ENCODE results near the gene TOM1L1.

TOM1L1 gene

GRCh38 chr17:54927525-54927924 lies 26.9 kb downstream of the TOM1L1 start:
- Histone ChIP-seq H3K9ac (ENCODE audit: low read depth, low read length) (no peak overlapping the region), H3K36me3 (ENCODE audit: insufficient read depth, low read depth, low read length) (peaks cover 83% of the 10 kb centered on the region), H3K27ac (ENCODE audit: low read length) (no peak overlapping the region), H3K4me1 (ENCODE audit: insufficient read depth, low read length) (no peaks in the 10 kb centered on the region), H3K9me3 (ENCODE audit: insufficient read depth, low read depth, low read length) (no peaks in the 10 kb centered on the region), H3K27me3 (ENCODE audit: insufficient read depth, low read length) (no peaks in the 10 kb centered on the region), H3K4me3 (ENCODE audit: low read length) (no peak overlapping the region)

- H3K9me3 ChIP-seq (ENCODE audit: insufficient read depth, low read depth, low read length): no peaks in the 10 kb centered on the region
- peaks cover 92% of the 10 kb centered on the region for H3K36me3 ChIP-seq (ENCODE audit: insufficient read depth, low read depth, low read length)
- no peak overlapping the region for H3K4me3 ChIP-seq (ENCODE audit: low read length)
- no peak overlapping the region for H3K27ac ChIP-seq (ENCODE audit: low read length)
- no peaks in the 10 kb centered on the region for H3K27me3 ChIP-seq (ENCODE audit: insufficient read depth, low read length)
- no peak overlapping the region for H3K9ac ChIP-seq (ENCODE audit: low read depth, low read length)
- no peaks in the 10 kb centered on the region for H3K4me1 ChIP-seq (ENCODE audit: insufficient read depth, low read length)
Measured at GRCh38 chr17:54932711-54933110, 32.1 kb downstream of the TOM1L1 start.

DNA sequence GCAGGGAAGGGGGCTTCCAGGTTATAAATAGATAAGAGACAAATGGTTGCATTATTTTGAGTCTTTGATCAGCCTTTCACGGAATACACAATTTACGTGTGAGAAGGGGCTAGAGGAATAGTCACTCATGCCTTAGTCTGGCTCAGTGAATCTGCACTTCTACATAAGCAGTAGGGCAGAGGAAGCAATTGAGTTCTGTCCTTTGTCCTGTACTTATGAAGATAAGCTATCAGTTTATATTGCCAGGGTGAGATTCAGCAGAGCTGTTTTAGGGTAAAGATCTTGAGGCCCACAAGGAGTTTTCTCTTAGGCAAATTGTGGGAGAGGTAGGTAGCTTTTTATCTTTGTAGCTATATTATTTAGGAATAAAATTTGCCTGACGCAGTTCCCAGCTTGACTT lies 33.3 kb downstream of the TOM1L1 start:
- Histone ChIP-seq H3K9me3 (ENCODE audit: insufficient read depth, low read depth, low read length) (no peaks in the 10 kb centered on the region), H3K4me3 (ENCODE audit: low read length) (no peak overlapping the region), H3K27ac (ENCODE audit: low read length) (no peak overlapping the region), H3K9ac (ENCODE audit: low read depth, low read length) (no peak overlapping the region), H3K36me3 (ENCODE audit: insufficient read depth, low read depth, low read length) (peaks cover 92% of the 10 kb centered on the region), H3K27me3 (ENCODE audit: insufficient read depth, low read length) (no peaks in the 10 kb centered on the region), H3K4me1 (ENCODE audit: insufficient read depth, low read length) (no peaks in the 10 kb centered on the region)

DNA sequence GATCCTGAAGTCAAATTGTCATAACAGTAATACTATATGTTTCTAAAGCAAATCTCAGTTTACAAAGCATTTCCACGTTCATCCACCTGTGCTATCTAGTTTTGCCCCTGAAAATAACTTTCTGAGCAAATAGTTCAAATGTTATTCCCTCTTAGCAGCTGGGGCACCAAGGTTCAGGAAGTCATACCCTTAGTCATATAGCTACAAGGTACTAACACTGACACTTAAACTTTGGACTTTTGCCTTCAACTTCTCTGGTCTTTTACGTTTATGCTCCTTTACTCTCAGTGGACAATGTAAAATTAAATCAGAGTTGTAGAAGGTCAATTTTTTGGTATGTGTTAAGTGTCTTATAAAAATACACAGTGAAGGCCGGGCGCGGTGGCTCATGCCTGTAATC lies 34.8 kb downstream of the TOM1L1 start:
- H3K4me3 ChIP-seq (ENCODE audit: low read length): no peak overlapping the region
- H3K27ac ChIP-seq (ENCODE audit: low read length): no peak overlapping the region
- no peak overlapping the region for H3K9ac ChIP-seq (ENCODE audit: low read depth, low read length)
- no peaks in the 10 kb centered on the region for H3K4me1 ChIP-seq (ENCODE audit: insufficient read depth, low read length)
- H3K27me3 ChIP-seq (ENCODE audit: insufficient read depth, low read length): no peaks in the 10 kb centered on the region
- H3K36me3 ChIP-seq (ENCODE audit: insufficient read depth, low read depth, low read length): peaks cover 92% of the 10 kb centered on the region
- H3K9me3 ChIP-seq (ENCODE audit: insufficient read depth, low read depth, low read length): no peaks in the 10 kb centered on the region

GRCh38 chr17:54937018-54937417 lies 36.4 kb downstream of the TOM1L1 start:
- H3K4me1 ChIP-seq (ENCODE audit: insufficient read depth, low read length): no peaks in the 10 kb centered on the region
- H3K9me3 ChIP-seq (ENCODE audit: insufficient read depth, low read depth, low read length): no peaks in the 10 kb centered on the region
- H3K27ac ChIP-seq (ENCODE audit: low read length): no peak overlapping the region
- no peak overlapping the region for H3K9ac ChIP-seq (ENCODE audit: low read depth, low read length)
- peaks cover 95% of the 10 kb centered on the region for H3K36me3 ChIP-seq (ENCODE audit: insufficient read depth, low read depth, low read length)
- no peak overlapping the region for H3K4me3 ChIP-seq (ENCODE audit: low read length)
- no peaks in the 10 kb centered on the region for H3K27me3 ChIP-seq (ENCODE audit: insufficient read depth, low read length)

GRCh38 chr17:54937426-54937825 lies 36.8 kb downstream of the TOM1L1 start:
- Histone ChIP-seq H3K4me1 (ENCODE audit: insufficient read depth, low read length) (no peaks in the 10 kb centered on the region), H3K9me3 (ENCODE audit: insufficient read depth, low read depth, low read length) (no peaks in the 10 kb centered on the region), H3K4me3 (ENCODE audit: low read length) (no peak overlapping the region), H3K27me3 (ENCODE audit: insufficient read depth, low read length) (no peaks in the 10 kb centered on the region), H3K36me3 (ENCODE audit: insufficient read depth, low read depth, low read length) (peaks cover 97% of the 10 kb centered on the region), H3K9ac (ENCODE audit: low read depth, low read length) (no peak overlapping the region), H3K27ac (ENCODE audit: low read length) (no peak overlapping the region)

GRCh38 chr17:54941285-54941684 lies 40.6 kb downstream of the TOM1L1 start:
- H3K36me3 ChIP-seq (ENCODE audit: insufficient read depth, low read depth, low read length): peaks cover 76% of the 10 kb centered on the region
- no peaks in the 10 kb centered on the region for H3K4me1 ChIP-seq (ENCODE audit: insufficient read depth, low read length)
- H3K4me3 ChIP-seq (ENCODE audit: low read length): no peak overlapping the region
- H3K27ac ChIP-seq (ENCODE audit: low read length): no peak overlapping the region
- H3K9me3 ChIP-seq (ENCODE audit: insufficient read depth, low read depth, low read length): no peaks in the 10 kb centered on the region
- H3K9ac ChIP-seq (ENCODE audit: low read depth, low read length): no peak overlapping the region
- H3K27me3 ChIP-seq (ENCODE audit: insufficient read depth, low read length): no peaks in the 10 kb centered on the region

DNA sequence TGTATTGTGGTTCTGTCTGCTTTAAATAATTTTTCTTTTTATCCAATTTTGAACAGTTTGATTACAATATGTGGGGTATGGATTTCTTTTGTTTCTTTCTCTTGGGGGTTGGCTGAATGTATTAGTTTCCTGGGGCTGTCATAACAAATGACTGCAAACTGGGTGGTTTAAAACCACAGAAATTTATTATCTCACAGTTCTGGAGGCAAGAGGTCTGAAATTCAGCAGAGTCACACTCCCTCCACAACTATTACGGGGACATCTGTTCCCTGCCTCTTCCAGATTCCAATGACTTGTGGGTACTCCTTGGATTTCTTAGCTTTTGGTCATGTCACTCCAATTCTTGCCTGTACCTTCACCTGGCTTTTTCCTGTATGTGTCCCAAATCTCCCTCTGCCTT lies 44.1 kb downstream of the TOM1L1 start:
- Histone ChIP-seq H3K4me1 (ENCODE audit: insufficient read depth, low read length) (no peaks in the 10 kb centered on the region), H3K27ac (ENCODE audit: low read length) (no peak overlapping the region), H3K9me3 (ENCODE audit: insufficient read depth, low read depth, low read length) (no peaks in the 10 kb centered on the region), H3K9ac (ENCODE audit: low read depth, low read length) (no peak overlapping the region), H3K27me3 (ENCODE audit: insufficient read depth, low read length) (no peaks in the 10 kb centered on the region), H3K36me3 (ENCODE audit: insufficient read depth, low read depth, low read length) (peaks cover 76% of the 10 kb centered on the region), H3K4me3 (ENCODE audit: low read length) (no peak overlapping the region)

DNA sequence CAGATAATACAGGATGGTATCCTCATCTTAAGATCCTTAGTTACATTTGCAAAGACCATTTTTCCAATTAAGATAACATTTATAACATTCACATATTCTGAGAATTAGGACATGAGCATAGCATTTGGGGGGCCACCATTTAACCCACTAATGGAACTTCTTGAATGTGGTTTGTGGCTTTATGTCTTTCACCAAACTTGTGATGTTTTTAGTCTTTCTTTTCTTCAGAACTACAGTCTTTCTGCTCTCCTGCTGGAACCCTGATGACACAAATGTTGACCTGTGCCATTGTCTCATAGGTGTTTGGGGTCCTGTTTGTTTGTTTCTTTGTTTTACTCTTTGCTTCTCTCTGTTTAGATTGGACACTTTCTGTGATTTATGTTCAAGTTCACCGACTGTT lies 44.6 kb downstream of the TOM1L1 start:
- Histone ChIP-seq H3K9me3 (ENCODE audit: insufficient read depth, low read depth, low read length) (no peaks in the 10 kb centered on the region), H3K9ac (ENCODE audit: low read depth, low read length) (no peak overlapping the region), H3K4me3 (ENCODE audit: low read length) (no peak overlapping the region), H3K27ac (ENCODE audit: low read length) (no peak overlapping the region), H3K27me3 (ENCODE audit: insufficient read depth, low read length) (no peaks in the 10 kb centered on the region), H3K4me1 (ENCODE audit: insufficient read depth, low read length) (no peaks in the 10 kb centered on the region), H3K36me3 (ENCODE audit: insufficient read depth, low read depth, low read length) (peaks cover 76% of the 10 kb centered on the region)

DNA sequence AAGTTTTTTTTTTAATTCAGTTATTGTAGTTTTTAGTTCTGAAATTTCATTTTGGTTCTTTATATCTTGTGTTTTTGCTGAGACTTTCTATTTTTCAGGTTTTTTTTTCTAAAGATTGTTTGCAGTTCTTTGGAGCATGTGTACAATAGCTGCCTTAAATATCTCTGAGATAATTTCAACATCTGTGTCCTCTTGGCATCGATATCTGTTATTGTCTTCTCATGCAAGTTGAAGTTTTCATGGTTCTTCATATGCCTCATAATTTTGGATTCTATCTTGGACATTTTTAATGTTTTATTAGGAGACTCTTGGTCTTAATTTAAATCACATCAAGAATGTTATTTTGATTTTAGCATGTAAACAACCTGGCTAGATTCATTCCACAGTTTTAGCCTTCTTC lies 45.0 kb downstream of the TOM1L1 start:
- Histone ChIP-seq H3K9ac (ENCODE audit: low read depth, low read length) (no peak overlapping the region), H3K36me3 (ENCODE audit: insufficient read depth, low read depth, low read length) (peaks cover 76% of the 10 kb centered on the region), H3K27me3 (ENCODE audit: insufficient read depth, low read length) (no peaks in the 10 kb centered on the region)

GRCh38 chr17:54947396-54947795 lies 46.7 kb downstream of the TOM1L1 start:
- Histone ChIP-seq H3K27me3 (ENCODE audit: insufficient read depth, low read length) (no peaks in the 10 kb centered on the region), H3K4me3 (ENCODE audit: low read length) (no peak overlapping the region), H3K9me3 (ENCODE audit: insufficient read depth, low read depth, low read length) (no peaks in the 10 kb centered on the region), H3K9ac (ENCODE audit: low read depth, low read length) (no peak overlapping the region), H3K36me3 (ENCODE audit: insufficient read depth, low read depth, low read length) (peaks cover 76% of the 10 kb centered on the region), H3K27ac (ENCODE audit: low read length) (no peak overlapping the region), H3K4me1 (ENCODE audit: insufficient read depth, low read length) (no peaks in the 10 kb centered on the region)

More for the DNA sequence above, 45.0 kb downstream of the TOM1L1 start:
- H3K27ac ChIP-seq (ENCODE audit: low read length): no peak overlapping the region
- H3K4me3 ChIP-seq (ENCODE audit: low read length): no peak overlapping the region
- no peaks in the 10 kb centered on the region for H3K9me3 ChIP-seq (ENCODE audit: insufficient read depth, low read depth, low read length)
- no peaks in the 10 kb centered on the region for H3K4me1 ChIP-seq (ENCODE audit: insufficient read depth, low read length)

DNA sequence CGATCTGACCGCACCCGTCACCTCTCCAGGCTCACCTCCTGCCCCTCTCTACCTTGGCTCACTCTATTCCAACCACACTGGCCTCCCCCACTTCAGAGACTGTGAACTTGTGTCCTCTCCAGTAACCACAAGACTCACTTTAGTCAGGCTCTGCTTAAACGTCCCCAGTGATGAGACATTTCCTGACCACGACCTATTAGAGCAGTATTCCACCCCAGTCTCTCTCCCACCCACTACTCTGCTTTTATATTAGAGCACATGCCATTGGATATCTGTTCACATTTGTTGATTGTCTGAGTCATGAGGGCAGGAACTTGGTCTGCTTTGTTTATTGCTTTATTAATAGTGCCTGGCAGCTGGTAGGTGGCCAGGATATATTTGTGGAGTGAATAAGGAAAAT lies 47.7 kb downstream of the TOM1L1 start:
- Histone ChIP-seq H3K4me3 (ENCODE audit: low read length) (no peak overlapping the region), H3K9me3 (ENCODE audit: insufficient read depth, low read depth, low read length) (no peaks in the 10 kb centered on the region), H3K4me1 (ENCODE audit: insufficient read depth, low read length) (no peaks in the 10 kb centered on the region), H3K27ac (ENCODE audit: low read length) (no peak overlapping the region), H3K27me3 (ENCODE audit: insufficient read depth, low read length) (no peaks in the 10 kb centered on the region), H3K9ac (ENCODE audit: low read depth, low read length) (no peak overlapping the region), H3K36me3 (ENCODE audit: insufficient read depth, low read depth, low read length) (peaks cover 85% of the 10 kb centered on the region)

GRCh38 chr17:54950116-54950515 lies 49.5 kb downstream of the TOM1L1 start:
- no peaks in the 10 kb centered on the region for H3K9me3 ChIP-seq (ENCODE audit: insufficient read depth, low read depth, low read length)
- H3K27ac ChIP-seq (ENCODE audit: low read length): no peak overlapping the region
- H3K9ac ChIP-seq (ENCODE audit: low read depth, low read length): no peak overlapping the region
- peaks cover 96% of the 10 kb centered on the region for H3K36me3 ChIP-seq (ENCODE audit: insufficient read depth, low read depth, low read length)
- H3K4me3 ChIP-seq (ENCODE audit: low read length): no peak overlapping the region
- no peaks in the 10 kb centered on the region for H3K4me1 ChIP-seq (ENCODE audit: insufficient read depth, low read length)
- no peaks in the 10 kb centered on the region for H3K27me3 ChIP-seq (ENCODE audit: insufficient read depth, low read length)
